HepG2 (cell line): ENCODE results near the gene HS6ST1.

Source experiments
- NR1H2 ChIP-seq: sonication (generic); formaldehyde crosslinking; IDR thresholded peaks from 2 replicates; pipeline ENCODE4 v1.8.1; 2022; ENCODE audit warnings: low read depth, missing genetic modification reagents, borderline replicate concordance
- TF ChIP-seq, protein P1 (sequence below): sonication (generic); formaldehyde crosslinking; IDR thresholded peaks from 2 replicates; pipeline ENCODE4 v1.5.0; 2020; ENCODE audit warnings: mild to moderate bottlenecking, missing genetic modification reagents, moderate library complexity

- TF ChIP-seq, protein P1, sequence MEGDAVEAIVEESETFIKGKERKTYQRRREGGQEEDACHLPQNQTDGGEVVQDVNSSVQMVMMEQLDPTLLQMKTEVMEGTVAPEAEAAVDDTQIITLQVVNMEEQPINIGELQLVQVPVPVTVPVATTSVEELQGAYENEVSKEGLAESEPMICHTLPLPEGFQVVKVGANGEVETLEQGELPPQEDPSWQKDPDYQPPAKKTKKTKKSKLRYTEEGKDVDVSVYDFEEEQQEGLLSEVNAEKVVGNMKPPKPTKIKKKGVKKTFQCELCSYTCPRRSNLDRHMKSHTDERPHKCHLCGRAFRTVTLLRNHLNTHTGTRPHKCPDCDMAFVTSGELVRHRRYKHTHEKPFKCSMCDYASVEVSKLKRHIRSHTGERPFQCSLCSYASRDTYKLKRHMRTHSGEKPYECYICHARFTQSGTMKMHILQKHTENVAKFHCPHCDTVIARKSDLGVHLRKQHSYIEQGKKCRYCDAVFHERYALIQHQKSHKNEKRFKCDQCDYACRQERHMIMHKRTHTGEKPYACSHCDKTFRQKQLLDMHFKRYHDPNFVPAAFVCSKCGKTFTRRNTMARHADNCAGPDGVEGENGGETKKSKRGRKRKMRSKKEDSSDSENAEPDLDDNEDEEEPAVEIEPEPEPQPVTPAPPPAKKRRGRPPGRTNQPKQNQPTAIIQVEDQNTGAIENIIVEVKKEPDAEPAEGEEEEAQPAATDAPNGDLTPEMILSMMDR (CRISPR knock-in tag), result no peak
- TF ChIP-seq NR1H2 (CRISPR knock-in tag), result no peak
These were observed 39.1 kb upstream of the HS6ST1 start for GRCh38 chr2:128357506-128358370.
